Measurements from ENCODE around the gene F5.
A peak's percentile ranks its signal among the peaks of the same experiment; 100 is the strongest.

The F5 gene

DNA sequence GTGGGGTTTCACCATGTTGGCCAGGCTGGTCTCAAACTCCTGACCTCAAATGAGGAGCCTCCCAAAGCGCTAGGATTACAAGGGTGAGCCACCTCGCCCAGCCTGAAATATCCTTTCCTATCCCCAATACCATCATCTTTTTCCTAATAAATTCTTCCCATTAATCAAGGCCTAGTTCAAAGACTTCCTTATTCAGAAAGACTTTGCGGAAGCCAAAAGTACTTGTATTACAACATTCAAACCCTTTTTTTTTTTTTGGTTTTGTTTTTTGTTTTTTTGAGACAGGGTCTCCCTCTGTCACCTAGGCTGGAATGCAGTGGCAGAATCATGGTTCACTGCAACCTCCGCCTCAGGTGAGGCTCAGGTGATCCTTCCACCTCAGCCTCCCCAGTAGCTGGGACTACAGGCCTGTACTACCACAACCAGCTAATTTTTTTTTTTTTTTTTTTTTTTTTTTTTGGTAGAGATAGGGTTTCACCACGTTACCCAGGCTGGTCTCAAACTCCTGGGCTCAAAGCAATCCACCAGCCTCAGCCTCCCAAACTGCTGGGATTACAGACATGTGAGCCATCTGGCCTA, 108.1 kb downstream of the F5 start:
- no peak for DNase-seq (ENCODE audit: low read depth)

DNA sequence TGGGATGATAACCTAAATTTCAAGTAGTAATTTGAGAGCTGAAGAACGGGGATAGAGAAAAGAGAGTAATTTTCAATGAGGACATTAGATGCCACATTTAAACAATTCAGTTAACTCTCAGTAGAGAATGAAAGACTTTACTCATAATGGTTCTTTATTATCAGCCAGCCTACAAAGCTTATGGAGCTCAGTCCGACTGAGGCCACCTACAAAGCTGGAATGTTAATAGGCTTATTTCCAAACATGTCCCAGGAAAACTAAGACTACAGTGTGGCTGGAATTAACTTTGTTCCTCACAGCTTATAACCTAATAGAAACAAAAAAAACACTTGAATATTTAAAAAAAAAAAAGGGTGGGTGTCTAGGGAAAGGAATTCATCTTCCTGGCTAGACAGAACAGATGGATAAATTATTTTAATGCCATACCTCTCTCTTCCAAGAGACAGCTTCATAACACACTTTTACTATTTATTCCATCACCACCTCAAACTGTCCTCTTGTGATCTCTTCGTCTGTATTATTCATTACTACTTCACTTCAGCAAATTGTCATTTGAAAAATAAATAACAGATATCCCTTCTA, 110.4 kb downstream of the F5 start:
- no peak for DNase-seq (ENCODE audit: low read depth)

GRCh38 chr1:169474302-169474995, 111.8 kb downstream of the F5 start:
- DNase-seq (ENCODE audit: low read depth): no peak

- no peak for DNase-seq (ENCODE audit: low read depth)
These were observed 112.9 kb downstream of the F5 start for GRCh38 chr1:169473347-169473746.

DNA sequence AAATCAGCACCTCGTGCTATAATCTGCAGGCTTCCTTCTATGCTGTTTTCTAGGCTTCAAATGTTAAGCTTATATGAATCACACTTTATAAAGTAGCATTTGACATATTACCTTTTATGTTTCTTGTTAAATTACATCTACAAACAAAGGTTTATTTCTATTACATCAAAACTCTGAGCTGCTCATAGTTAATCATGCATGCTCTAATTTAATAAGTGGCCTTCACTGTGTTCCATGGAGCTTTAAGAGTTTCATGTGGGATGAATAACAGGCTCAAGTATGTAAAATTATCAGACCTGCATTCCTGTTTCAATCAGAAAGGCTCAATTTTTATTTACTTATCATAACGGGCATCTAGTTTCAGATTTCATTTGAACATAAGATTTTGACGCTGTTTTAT, 113.5 kb downstream of the F5 start:
- DNase-seq (ENCODE audit: low read depth): no peak

GRCh38 chr1:169468982-169469381, 117.3 kb downstream of the F5 start:
- DNase-seq (ENCODE audit: low read depth): peak; percentile 27

- DNase-seq (ENCODE audit: low read depth): peak; percentile 55
These were observed 119.7 kb downstream of the F5 start for GRCh38 chr1:169466259-169467230.

DNA sequence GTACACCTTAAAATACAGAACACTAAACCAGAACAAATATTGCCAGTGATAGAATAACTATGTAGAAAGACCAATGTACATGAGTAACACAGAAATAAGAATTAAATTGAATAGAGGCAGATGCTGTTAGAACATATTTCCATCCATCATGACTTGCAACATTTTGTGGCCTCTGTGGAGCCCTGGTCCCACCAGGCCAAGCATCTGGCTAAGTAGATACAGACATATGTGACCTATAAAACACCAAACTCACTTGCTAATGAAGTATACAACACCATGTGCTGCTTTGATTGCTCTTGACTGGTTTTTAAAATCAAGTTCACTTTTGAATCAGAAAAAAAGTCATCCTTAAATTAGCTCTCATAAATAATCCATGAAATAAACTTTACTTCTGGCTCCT, 121.0 kb downstream of the F5 start:
- no peak for DNase-seq (ENCODE audit: low read depth)
